NCI-H146 treated with DMSO at 0.1 percent for 48 hours (cell line): ENCODE data around the gene PTPN14.

ENCODE experiments used
- DNase-seq: peaks from one replicate; lab custom pipeline; 2025; ENCODE audit not compliant: unreplicated experiment; lab: John Stamatoyannopoulos, UW

PTPN14 gene

DNA sequence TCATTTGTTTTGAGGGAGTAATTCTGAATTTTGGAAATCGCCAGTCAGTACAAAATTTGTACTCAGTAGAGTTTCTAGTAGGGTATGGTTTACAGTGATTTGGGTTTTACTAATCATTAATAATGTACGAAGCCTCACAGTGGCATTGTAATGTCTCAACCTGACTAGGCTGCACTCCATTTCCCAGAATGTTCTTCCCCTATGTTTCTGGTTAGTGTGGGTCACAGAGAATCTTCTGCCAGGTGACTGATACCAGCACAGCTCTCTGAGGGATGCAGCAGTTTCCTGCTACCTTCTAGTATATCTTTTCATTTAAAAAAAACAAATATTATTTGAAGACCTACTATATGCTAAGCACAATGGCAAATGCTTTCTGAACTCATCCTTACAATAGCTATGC, 112.9 kb downstream of the PTPN14 start:
- DNase-seq, result no peak

GRCh38 chr1:214438075-214438474, 113.3 kb downstream of the PTPN14 start:
- no peak for DNase-seq

DNA sequence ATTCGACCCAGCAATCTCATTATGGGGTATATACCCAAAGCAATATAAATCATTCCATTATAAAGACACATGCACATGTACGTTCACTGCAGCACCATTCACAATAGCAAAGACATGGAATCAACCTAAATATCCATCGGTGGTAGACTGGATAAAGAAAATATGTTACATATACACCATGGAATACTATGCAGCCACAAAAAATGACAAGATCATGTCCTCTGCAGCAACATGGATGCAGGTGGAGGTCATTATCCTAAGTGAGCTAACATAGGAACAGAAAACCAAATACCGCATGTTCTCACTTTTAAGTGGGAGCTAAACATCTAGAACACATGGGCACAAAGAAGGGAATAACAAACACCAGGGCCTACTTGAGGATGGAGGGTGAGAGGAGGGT, 115.5 kb downstream of the PTPN14 start:
- DNase-seq, result no peak

- DNase-seq, result no peak
Measured at GRCh38 chr1:214432245-214432644, 119.2 kb downstream of the PTPN14 start.

GRCh38 chr1:214429951-214430770, 121.2 kb downstream of the PTPN14 start:
- no peak for DNase-seq

- no peak for DNase-seq
Measured at GRCh38 chr1:214427871-214428277, 123.5 kb downstream of the PTPN14 start.

DNA sequence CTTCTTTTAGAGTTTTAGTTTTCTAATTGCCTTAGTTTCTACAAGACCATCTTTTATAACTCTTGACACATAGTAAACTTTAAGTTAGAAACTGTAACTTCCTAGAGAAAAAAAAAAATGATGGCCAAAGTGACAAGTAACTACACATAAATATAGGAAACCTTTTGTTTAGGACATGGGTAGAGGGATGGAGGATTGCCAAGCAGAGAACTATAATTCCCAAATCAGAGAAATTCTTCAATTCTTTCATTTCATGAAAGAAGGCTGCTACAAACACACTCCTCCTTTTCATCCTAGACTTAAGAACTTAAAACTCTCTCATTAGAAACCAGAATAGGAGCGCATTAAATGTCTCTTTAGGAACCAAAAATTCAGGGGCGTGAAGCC, 125.0 kb downstream of the PTPN14 start:
- DNase-seq, result no peak

DNA sequence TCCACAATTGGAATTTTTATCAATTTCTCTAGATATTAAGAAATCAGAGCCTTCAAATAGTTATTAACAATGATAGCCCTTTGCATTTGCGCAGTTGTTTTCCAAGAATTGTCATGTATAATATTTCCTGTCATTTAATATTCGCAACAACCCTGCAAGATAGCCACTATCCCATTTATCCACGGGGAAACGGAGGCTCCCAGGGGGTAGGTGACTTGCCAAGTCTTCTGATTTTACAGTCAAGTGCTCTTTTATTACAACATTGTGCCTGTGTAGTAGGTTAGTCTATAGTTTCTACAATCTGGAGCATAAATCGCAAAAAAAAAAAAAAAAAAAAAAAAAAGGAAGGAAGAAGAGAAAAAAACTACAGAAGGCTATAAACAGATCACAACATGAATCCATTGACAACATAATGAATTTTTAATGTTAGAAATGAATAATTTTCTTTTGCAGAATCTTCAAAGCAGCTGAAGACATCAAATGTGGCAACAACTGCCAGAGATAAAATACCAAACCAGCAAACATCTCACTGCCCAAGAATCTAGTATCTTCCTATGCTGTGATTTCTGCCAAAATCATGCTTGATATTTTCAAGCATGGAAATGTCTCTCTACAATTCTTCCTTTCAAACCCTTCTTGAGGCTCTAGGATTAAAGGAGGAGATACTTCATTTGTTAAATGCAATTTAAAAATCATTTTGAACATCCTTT, 125.5 kb downstream of the PTPN14 start:
- DNase-seq, result no peak

DNA sequence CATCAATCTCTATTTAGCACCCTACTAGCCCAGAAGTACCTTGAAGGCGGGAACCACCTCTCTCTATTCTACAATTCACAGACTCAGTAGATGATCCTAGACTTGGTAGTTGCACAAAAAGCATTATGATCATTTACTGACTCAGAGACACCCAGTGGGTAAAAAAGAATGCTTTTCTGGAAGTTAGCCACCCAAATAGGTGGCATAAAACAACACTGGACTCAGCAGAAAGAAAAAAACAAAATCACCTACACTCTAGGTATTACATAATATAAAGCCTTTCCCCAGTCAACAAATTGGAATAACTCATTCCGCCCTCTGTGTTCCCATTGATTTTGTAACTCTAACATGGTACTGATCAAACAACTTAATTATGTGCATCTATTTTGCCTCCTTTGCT, 126.3 kb downstream of the PTPN14 start:
- DNase-seq, result no peak

DNA sequence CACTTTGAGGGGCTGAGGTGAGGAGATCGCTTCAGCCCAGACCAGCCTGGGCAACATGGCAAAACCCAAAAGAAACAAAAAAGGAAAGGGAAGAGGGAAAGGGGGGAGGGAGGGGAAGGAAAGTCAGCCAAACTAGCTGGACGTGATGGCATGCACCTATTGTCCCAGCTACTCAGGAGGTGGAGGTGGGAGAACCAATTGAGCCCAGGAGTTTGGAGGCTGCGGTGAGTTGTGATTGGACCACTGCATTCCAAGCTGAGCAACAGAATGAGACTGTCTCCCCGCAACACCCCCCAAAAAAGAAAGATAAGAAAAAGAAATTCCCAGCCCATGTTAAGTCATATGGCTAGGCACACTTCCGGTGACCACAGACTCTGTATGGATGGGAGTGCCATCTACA, 128.4 kb downstream of the PTPN14 start:
- DNase-seq, result no peak

- DNase-seq, result no peak
Measured at GRCh38 chr1:214422137-214422671, 129.2 kb downstream of the PTPN14 start.

GRCh38 chr1:214420833-214421232, 130.6 kb downstream of the PTPN14 start:
- no peak for DNase-seq

GRCh38 chr1:214420341-214420740, 131.1 kb downstream of the PTPN14 start:
- DNase-seq, result no peak

- DNase-seq, result no peak
Measured at GRCh38 chr1:214419650-214420049, 131.8 kb downstream of the PTPN14 start.

GRCh38 chr1:214418391-214418790, 133.0 kb downstream of the PTPN14 start:
- DNase-seq, result no peak

DNA sequence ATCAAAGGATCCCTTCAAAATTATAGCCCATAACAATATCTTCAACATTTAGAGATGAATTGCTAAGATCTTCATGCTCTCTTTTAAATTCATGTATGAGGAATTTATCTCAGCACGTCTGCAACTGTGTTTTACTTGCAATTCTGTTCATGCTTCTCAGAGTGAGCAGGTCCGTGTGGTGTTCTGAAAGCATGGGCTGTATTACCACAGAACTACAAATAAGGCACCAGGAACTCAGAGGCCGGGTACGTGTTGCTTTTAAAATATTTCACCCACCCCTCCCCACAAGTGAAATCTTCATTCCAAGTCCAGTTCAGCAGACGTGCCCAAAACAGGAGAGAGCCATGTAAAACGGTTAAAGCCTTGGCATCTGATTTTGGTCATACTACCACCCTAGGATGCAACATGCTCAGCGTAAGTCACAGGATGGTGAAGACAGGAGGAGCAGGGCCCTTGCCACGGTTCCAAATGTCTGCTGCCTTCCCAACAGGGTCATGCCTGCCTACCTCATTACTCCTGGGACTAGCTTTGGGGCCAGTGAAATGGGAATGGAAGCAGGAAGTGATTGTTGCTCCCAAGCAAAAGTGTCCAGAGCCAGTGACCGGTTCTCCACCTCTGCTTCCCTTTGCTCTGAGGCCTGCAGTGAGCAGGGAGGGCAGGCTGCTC, 133.7 kb downstream of the PTPN14 start:
- DNase-seq, result no peak

DNA sequence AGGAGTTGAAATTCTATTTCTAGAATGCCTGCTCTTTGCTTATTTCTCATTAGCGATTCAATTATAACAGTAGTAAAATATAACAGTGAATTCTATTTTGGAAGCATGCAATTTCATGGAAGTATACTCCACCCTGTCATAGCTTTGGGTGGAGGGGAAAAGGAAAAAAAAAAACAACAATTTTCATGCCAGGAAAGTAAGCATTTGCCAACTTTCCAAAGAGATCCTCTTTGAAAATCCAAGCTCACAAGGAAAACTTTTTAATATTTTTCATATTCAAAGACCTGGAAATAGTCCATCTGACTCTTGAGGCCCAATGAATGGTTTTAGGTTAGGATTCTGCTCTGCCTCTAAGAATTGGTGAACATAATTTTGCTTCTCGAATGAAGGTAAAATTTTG, 134.5 kb downstream of the PTPN14 start:
- no peak for DNase-seq

- no peak for DNase-seq
Measured at GRCh38 chr1:214416417-214416816, 135.0 kb downstream of the PTPN14 start.

- DNase-seq, result no peak
Measured at GRCh38 chr1:214415131-214415530, 136.3 kb downstream of the PTPN14 start.

DNA sequence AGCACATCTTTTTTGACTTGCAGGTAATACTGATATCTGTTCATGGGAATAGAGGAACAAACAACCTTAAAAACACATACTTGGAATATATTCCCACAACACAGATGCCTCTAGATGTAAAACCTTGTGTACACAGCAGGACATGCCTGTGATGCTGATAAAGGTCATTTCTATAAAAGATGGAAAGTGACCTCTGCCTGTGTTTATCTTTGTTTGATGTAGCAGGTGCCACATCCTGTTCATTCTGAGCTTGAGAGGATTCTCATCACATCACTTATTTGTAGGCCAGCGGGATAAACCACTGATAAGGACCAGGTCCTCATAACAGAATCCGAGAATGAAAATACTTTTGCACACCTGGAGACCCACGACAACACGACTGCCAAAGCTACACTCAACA, 136.7 kb downstream of the PTPN14 start:
- peak; percentile 88 for DNase-seq

DNA sequence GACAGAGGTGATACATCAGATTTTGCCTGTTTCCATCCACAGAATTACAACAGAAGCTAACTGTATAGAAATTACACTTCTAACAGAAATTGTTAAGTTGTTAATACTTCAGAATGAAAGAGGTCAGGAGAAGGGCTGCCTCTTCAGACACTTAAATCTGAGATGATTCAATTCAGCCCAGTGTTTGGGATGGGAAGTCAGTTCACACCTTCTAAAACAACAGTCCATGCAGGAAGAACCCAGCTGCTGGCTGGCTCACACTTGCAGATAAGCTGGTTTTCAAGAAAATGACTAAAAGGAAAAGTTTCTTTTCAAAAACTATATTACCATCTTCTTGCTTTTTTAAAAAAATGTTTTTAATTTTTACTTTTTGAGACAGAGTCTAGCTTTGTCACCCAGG, 138.1 kb downstream of the PTPN14 start:
- no peak for DNase-seq
